GM13977 (cell line): ENCODE measurements around the gene TMEM198.

Source experiments
- DNase-seq: peaks from one replicate; pipeline ENCODE4 v3.0.0; 2012; ENCODE audit warnings: low spot score
- CTCF ChIP-seq: IDR thresholded peaks from 2 replicates; pipeline ENCODE4 v1.5.1; 2012; ENCODE audit warnings: mild to moderate bottlenecking, control low read depth; ENCODE audit not compliant: insufficient read depth; ENCODE audit errors: extremely low read depth, missing control alignments
- in situ Hi-C: fragments of 300-500 bp; cut with MboI; formaldehyde crosslinking; loops from one replicate; pipeline ENCODE4 v1.12.0; 2022; ENCODE audit warnings: low sequenced_read_pairs, low pct_unique_long_range_greater_than_20kb, mixed read lengths, inconsistent platforms; ENCODE audit not compliant: unreplicated experiment

Gene TMEM198

GRCh38 chr2:219561179-219562048 lies 17.6 kb downstream of the TMEM198 start:
- no peak for TF ChIP-seq CTCF
- in situ Hi-C loops: no loop called here
- DNase-seq: no peak

GRCh38 chr2:219562049-219563020 lies 18.5 kb downstream of the TMEM198 start:
- DNase-seq: no peak
- in situ Hi-C loops: no loop called here
- no peak for TF ChIP-seq CTCF

DNA sequence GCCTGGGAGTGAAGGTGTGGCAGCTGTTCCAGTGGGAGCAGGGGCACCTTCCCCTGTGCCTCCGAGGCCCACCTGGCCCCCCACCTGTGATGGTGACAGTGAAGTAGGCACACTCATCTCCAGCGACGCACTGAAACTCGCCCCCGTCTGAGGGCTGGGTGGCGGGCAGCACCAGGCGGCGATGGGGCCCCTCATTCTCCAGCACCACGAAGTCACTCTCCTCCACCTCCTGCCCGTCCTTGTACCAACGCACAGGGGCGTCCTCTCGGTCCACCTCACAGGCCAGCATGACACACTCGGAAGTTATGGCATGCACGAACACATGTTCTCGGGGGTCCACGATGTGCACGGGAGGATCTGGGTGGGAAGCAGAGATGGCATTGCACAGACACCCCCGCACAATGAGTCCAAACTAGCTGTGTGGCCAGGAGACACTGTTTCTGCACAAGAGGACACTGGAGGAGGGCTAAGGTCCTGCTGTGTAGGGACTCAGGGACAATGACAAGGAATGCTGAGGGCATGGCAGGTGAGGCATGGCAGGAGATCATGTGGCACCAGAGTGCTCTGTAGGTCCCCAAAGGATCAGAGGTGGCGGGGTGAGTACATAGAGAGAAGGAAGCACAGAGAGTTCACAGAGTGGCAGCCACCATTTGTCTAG lies 19.6 kb downstream of the TMEM198 start:
- DNase-seq: no peak
- in situ Hi-C loops: no loop called here
- TF ChIP-seq CTCF: no peak

DNA sequence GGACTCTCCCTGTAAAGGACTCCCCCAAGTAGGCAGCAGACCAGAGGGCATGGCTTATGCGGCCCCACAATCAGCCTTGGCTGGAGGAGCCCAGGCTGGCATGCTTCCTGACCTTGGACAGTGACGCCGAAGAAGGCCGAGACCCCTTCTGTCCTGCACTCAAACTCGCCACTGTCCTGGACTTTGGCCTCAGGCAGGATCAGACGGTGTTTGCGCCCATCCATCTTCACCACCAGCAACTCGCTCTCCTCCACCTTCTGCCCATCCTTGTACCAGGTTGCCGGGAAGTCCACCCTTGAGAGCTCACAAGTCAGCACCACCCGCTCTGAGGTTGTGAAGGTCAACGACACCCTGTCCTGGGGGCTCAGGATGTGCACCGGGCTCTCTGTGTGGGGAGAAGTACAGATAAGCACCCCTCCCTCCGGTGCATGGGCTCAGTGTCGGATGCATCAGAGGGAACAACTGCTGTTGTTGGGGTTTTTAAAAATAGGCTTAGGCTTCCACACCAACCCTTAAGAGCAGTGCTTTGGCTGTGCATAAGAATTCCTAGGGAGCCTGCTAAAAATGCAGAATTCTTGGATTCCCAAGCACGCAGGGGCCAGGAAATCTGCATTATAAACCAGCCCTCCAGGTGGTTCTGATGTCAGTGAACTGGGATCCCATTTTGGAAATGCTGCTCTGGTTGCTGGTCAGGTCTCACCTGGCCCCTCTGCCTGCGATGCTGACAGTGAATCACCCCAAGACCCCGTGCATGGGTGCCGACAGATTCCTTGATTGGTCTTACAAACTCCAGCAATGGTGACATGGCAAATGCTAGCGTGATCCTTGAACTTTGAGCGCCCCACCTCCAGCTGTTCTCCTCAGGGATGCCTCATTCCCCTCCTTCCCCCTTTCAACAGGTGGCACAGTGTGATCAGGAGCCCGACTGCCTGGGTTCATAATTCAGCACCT lies 21.6 kb downstream of the TMEM198 start:
- no peak for TF ChIP-seq CTCF
- no peak for DNase-seq
- in situ Hi-C loops: no loop called here

GRCh38 chr2:219566640-219567039 lies 22.8 kb downstream of the TMEM198 start:
- DNase-seq: no peak
- in situ Hi-C loops: no loop called here
- no peak for TF ChIP-seq CTCF
